SK-N-SH (cell line): ENCODE data around the gene AKAP10.

Experiments used
- CTCF ChIP-seq: fragments of 200-600 bp; sonication (generic); IDR thresholded peaks from 2 replicates; pipeline ENCODE4 v1.6.1; 2017; ENCODE audit warnings: antibody characterized with exemption, mild to moderate bottlenecking, moderate library complexity
- IRF3 ChIP-seq: fragments of 150-350 bp; IDR thresholded peaks from 2 replicates; pipeline ENCODE4 v1.6.1; 2016; ENCODE audit warnings: mild to moderate bottlenecking, low read depth, low read length
- MEF2A ChIP-seq: IDR thresholded peaks from 2 replicates; pipeline ENCODE4 v1.4.0; 2012; ENCODE audit warnings: low read depth, borderline replicate concordance
- POLR2AphosphoS5 ChIP-seq: IDR thresholded peaks from 2 replicates; pipeline ENCODE4 v1.6.1; 2012; ENCODE audit warnings: low read depth, low read length
- REST ChIP-seq: IDR thresholded peaks from 2 replicates; pipeline ENCODE4 v1.6.1; 2012; ENCODE audit warnings: mild to moderate bottlenecking, low read depth, low read length, moderate library complexity
- USF2 ChIP-seq: fragments of 150-350 bp; IDR thresholded peaks from 2 replicates; pipeline ENCODE4 v1.6.1; 2017; ENCODE audit warnings: antibody characterized with exemption, low read length, low read depth, borderline replicate concordance
- YY1 ChIP-seq: IDR thresholded peaks from 2 replicates; pipeline ENCODE4 v1.4.0; 2012; ENCODE audit warnings: low read depth, mild to moderate bottlenecking

GRCh38 chr17:19874256-19874655 lies 103.4 kb downstream of the AKAP10 start:
- no peak for TF ChIP-seq IRF3
- TF ChIP-seq USF2, result no peak
- TF ChIP-seq YY1, result no peak
- TF ChIP-seq CTCF, result no peak
- TF ChIP-seq POLR2AphosphoS5, result no peak
- no peak for TF ChIP-seq MEF2A
- TF ChIP-seq REST, result no peak
